Endothelial cell (in vitro differentiated cells): Measurements from ENCODE around the gene PRR23E. TPM values are rescaled to one million over a fixed set of nuclear protein-coding genes. Genes with fewer than 3 reads are reported as not detected.

Experiments used
- DNase-seq: peaks from one replicate; pipeline ENCODE4 v3.0.0; 2021; ENCODE audit warnings: low spot score
- H3K27ac Mint-ChIP-seq: one replicate; pipeline ENCODE4 v1.8.0; 2021; ENCODE audit warnings: mixed read lengths, inconsistent platforms; ENCODE audit not compliant: unreplicated experiment
- H3K27me3 Mint-ChIP-seq: one replicate; pipeline ENCODE4 v1.8.0; 2021; ENCODE audit warnings: mild to moderate bottlenecking, moderate library complexity, mixed read lengths, inconsistent platforms; ENCODE audit not compliant: unreplicated experiment
- H3K36me3 Mint-ChIP-seq: one replicate; pipeline ENCODE4 v1.8.0; 2021; ENCODE audit warnings: mild to moderate bottlenecking, low read depth, mixed read lengths, inconsistent platforms; ENCODE audit not compliant: unreplicated experiment
- H3K4me1 Mint-ChIP-seq: one replicate; pipeline ENCODE4 v1.8.0; 2021; ENCODE audit warnings: mild to moderate bottlenecking, mixed read lengths, inconsistent platforms; ENCODE audit not compliant: unreplicated experiment
- H3K4me3 Mint-ChIP-seq: one replicate; pipeline ENCODE4 v1.8.0; 2021; ENCODE audit warnings: mild to moderate bottlenecking, mixed read lengths, inconsistent platforms; ENCODE audit not compliant: unreplicated experiment
- H3K9me3 Mint-ChIP-seq: one replicate; pipeline ENCODE4 v1.8.0; 2021; ENCODE audit warnings: mixed read lengths, inconsistent platforms; ENCODE audit not compliant: unreplicated experiment
- total RNA-seq: library from RNA; stranded (reverse); fragmentation: NEBNext Ultra II Directional; extraction: Animal tissue kit (Norgen Biotek cat#: 25700); gene quantifications from one replicate; pipeline ENCODE4 v1.2.1, GENCODE V29; 2021; ENCODE audit not compliant: unreplicated experiment
- TF ChIP-seq, protein P1 (sequence below): fragments of 200-600 bp; sonication (generic); IDR thresholded peaks from one replicate; pipeline ENCODE4 v1.5.0; 2021; ENCODE audit warnings: antibody characterized with exemption; ENCODE audit not compliant: unreplicated experiment

PRR23E gene
- total RNA-seq, 1 donor from 2014 or later, result not detected

DNA sequence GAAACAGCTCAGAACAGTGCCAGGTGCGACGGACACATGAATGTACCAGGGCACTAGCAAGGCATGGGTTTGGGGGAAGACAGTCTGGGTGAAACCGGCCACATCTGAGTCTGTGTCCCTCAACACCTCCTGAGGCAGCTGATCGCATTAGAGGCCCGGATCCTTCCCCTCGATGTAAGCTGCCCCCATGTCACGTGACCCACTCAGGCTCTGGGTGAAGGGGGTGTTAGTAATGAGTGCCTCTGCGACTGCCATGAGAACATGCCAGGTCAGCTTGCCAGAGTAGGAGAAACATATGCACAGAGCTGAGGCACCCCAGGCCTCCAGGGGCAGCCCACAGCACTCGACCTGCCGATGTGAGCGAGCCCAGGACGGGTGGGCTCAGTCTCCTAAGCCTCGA lies 29.7 kb downstream of the PRR23E start:
- Mint-ChIP-seq H3K27me3 (peaks cover 3% of the 10 kb centered on the region), H3K9me3 (peaks cover 10% of the 10 kb centered on the region), H3K36me3 (peaks cover 10% of the 10 kb centered on the region), H3K4me1 (peaks cover 20% of the 10 kb centered on the region), H3K4me3 (no peak overlapping the region), H3K27ac (no peak overlapping the region)
- TF ChIP-seq, protein P1, sequence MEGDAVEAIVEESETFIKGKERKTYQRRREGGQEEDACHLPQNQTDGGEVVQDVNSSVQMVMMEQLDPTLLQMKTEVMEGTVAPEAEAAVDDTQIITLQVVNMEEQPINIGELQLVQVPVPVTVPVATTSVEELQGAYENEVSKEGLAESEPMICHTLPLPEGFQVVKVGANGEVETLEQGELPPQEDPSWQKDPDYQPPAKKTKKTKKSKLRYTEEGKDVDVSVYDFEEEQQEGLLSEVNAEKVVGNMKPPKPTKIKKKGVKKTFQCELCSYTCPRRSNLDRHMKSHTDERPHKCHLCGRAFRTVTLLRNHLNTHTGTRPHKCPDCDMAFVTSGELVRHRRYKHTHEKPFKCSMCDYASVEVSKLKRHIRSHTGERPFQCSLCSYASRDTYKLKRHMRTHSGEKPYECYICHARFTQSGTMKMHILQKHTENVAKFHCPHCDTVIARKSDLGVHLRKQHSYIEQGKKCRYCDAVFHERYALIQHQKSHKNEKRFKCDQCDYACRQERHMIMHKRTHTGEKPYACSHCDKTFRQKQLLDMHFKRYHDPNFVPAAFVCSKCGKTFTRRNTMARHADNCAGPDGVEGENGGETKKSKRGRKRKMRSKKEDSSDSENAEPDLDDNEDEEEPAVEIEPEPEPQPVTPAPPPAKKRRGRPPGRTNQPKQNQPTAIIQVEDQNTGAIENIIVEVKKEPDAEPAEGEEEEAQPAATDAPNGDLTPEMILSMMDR, result no peak
- DNase-seq, result no peak

DNA sequence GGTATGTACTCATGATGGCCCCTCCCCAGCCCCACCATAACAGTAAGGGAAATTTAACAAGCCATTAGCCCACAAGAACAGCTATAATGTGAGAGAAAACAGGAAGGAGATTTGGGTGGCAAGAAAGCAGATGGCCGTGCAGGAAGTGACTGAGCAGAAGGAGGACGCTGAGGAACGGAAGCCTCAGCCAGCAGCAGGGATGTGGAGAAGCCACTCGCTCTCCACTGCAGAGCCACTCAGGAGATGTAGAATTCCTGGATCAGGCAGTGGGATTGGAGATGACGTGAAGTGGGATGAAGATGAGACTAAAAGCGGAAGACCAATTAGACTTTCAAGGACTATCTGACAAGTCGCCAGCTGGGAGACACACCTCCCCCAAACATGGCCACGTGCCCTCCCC lies 31.2 kb downstream of the PRR23E start:
- Mint-ChIP-seq H3K36me3 (peaks cover 10% of the 10 kb centered on the region), H3K4me1 (peaks cover 20% of the 10 kb centered on the region), H3K9me3 (peaks cover 10% of the 10 kb centered on the region), H3K27me3 (peaks cover 5% of the 10 kb centered on the region), H3K4me3 (no peak overlapping the region), H3K27ac (no peak overlapping the region)
- no peak for DNase-seq
- TF ChIP-seq, protein P1, result no peak

DNA sequence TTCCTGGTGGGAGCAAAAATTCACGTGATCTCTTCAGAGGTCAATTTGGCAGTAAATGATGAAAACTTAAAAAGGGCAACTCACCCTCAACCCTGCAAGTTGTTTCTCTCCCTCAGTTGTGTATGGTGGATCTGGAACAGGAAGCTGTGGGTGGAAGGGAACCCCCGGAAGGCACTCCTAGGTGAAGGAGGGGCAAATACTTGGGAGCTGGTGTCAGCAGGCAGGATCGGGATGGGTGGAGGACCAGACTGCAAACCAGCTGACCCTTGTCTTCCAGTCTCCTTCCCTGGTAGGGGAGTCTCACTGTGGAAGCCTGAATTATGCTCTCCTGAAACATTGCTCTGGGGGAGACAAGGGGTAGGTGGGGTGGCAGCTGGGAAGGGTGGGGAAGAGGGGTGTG lies 33.5 kb downstream of the PRR23E start:
- Mint-ChIP-seq H3K4me3 (peak overlapping the region; percentile 64), H3K4me1 (peaks cover 12% of the 10 kb centered on the region), H3K36me3 (peaks cover 10% of the 10 kb centered on the region), H3K27me3 (peaks cover 5% of the 10 kb centered on the region), H3K9me3 (peaks cover 10% of the 10 kb centered on the region), H3K27ac (no peak overlapping the region)
- no peak for DNase-seq
- TF ChIP-seq, protein P1, result no peak

DNA sequence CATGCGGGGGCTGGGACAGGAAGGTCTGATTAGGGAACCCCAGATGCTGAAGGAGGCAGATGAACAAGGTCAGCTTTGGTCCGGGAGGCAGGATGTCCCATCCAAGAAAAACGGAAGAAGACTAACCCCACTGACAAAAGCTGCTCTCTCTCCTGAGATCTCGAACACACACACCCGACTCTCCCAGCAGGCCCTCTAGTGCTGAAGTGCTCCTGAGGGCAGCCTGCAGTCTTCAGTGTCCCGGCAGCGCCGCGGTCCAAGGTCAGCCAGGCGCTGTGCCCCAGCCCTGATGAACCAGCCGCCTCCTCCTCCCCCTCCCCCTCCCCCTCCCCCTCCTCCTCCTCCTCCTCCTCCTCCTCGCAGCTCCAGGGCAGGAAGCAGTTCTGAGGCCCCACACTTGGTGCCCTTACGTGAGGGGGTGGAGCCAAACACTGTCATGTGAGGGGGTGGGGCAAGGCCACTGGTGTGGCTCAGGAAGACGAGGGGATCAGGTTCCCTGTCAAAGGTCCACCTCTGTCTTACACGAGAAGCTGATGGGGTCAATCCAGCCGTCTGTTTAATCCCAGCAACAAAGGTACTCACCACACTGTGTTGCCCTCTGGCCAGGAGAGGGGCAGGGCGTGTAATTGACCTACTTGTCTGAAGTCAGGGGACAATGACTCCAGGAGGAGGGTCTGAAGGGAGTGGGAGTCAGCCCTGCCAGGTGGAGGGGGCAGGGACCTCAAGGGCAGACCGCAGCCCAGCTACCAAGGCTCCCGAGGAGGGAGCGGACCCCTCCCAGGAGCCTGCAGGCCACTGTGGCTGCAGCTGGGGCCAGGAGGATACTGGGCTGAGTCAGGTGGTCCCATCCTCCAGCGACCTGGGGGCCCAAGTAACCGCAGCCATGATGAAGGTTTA lies 34.3 kb downstream of the PRR23E start:
- DNase-seq, result no peak
- no peak overlapping the region for H3K27ac Mint-ChIP-seq
- H3K4me1 Mint-ChIP-seq, result peaks cover 12% of the 10 kb centered on the region
- TF ChIP-seq, protein P1, result no peak
- no peak overlapping the region for H3K4me3 Mint-ChIP-seq
- peaks cover 10% of the 10 kb centered on the region for H3K9me3 Mint-ChIP-seq
- peaks cover 10% of the 10 kb centered on the region for H3K36me3 Mint-ChIP-seq
- peaks cover 5% of the 10 kb centered on the region for H3K27me3 Mint-ChIP-seq

DNA sequence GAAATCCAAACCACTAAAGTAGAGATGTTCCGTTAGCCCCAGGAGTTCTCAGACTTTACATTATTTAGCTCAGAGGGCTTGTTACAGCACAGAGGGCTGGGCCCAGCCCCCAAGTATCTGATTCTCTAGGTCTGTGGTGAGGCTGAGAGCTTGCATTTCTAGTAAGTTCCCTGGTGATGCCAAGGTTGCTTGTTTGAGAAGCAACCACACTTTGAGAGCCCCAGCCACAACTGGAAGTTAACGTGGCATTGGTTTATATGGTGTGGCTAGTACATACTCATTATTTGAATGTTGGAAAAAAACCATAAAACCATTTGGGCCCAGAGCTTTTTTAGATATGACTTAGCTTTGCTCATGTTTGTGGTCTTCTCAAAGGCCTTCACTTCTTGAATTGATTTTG lies 35.9 kb downstream of the PRR23E start:
- TF ChIP-seq, protein P1, result no peak
- no peak overlapping the region for H3K4me3 Mint-ChIP-seq
- peaks cover 4% of the 10 kb centered on the region for H3K27me3 Mint-ChIP-seq
- peaks cover 7% of the 10 kb centered on the region for H3K4me1 Mint-ChIP-seq
- peaks cover 9% of the 10 kb centered on the region for H3K9me3 Mint-ChIP-seq
- peaks cover 10% of the 10 kb centered on the region for H3K36me3 Mint-ChIP-seq
- H3K27ac Mint-ChIP-seq, result no peak overlapping the region
- DNase-seq, result no peak
